ENCODE measurements around the gene KREMEN1.

The KREMEN1 gene

GRCh38 chr22:29136782-29137700 lies 64.2 kb downstream of the KREMEN1 start:
- no peak for DNase-seq

DNA sequence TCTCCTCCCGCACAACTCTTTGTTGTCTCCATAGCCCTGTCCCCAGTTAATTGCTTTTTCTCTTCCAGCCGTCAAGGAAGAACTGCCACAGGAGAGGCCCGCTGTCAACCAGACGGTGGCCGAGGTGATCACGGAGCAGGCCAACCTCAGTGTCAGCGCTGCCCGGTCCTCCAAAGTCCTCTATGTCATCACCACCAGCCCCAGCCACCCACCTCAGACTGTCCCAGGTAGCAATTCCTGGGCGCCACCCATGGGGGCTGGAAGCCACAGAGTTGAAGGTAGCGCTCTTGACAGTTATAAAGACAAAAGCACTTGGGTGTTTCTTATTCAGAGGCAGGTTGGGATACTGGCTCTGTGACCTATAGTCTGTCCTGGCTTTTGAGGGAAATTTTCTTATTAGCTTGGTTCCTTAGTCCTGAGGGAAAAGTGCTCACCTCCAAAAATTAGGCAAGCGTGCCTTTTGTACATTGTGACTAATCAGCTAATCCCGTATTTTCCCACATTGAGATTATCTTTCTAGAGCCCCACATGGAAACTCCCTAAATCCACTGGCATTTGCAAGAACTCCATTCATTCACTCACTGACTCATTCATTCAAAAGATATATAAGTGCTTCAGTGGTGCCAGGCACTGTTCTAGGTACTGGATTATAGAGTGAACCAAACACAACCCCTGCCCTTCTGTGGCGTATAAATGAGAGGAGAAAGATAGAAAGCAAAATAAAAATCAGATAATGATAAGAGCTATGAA lies 65.9 kb downstream of the KREMEN1 start:
- no peak for DNase-seq

DNA sequence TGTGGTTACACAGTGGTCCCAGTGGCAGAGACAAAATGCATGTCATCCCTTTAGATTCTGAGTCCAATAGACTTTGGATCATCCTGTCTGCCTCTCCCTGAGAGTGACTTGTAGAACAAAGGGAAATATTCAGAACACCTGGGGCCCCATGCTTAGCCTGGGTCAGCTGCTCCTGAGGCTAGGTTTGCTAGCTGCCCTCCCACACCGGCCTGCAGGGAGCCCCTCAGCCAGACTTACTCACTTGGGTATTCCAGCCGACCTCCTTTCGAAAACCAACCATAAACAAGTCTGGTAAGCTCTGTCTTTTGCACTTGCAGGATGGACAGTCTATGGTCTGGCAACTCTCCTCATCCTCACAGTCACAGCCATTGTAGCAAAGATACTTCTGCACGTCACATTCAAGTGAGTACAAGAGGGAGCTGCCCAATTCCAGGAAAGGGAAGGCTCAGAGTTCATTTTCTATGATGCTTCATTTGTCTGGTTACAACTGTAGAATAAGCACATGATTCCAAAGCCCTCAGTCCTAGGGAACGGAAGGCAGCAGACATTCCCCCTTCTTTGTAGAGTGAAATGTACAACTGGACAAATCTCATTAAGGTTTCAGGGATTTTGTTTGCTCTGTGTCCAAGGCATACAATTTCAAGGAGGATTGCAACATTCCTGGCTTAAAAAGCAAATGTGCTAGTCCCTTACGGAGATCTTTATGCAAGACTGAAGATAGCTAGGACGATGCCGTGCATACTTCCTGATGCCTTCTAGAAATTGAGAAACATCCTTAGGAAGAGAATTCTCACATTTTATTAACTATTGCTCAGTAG lies 67.3 kb downstream of the KREMEN1 start:
- DNase-seq, result no peak

DNA sequence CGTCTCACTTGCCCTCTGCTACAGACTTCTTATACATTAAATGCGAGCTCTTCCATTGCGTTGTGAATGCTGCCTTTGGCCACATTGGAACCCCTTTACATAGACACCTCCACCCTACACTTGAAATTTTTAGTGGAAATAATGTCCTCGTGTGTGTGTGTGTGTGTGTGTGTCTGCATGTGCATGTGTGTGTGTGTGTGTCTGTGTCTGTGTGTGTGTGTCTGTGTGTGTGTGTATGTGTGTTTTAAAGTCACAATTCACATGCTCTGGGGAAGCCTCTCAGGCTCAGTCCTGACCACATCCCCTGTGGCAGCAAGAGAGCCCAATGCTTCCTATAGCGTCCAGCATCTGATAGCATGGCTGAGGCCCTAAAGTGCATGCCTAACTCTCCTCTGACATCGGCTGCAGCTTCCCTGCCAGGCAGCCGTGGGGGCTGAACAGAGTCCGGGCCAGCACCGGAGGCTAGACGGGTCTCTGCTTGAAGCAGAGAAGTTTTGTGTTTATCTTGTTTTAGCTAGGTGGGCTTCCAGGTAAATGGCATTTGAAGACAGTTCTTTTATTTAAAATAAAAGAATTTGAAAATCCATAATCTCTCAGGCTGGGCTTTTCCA lies 68.3 kb downstream of the KREMEN1 start:
- no peak for DNase-seq

DNA sequence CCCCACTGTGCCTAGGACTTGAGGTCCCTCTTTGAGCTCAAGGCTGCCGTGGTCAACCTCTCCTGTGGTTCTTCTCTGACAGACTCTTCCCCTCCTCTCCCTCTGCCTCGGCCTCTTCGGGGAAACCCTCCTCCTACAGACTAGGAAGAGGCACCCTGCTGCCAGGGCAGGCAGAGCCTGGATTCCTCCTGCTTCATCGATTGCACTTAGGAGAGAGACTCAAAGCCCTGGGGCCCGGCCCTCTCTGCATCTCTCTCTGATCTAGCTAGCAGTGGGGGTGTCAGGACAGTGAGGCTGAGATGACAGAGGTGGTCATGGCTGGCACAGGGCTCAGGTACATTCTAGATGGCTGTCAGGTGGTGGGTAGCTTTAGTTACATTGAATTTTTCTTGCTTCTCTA lies 69.3 kb downstream of the KREMEN1 start:
- no peak for DNase-seq

DNA sequence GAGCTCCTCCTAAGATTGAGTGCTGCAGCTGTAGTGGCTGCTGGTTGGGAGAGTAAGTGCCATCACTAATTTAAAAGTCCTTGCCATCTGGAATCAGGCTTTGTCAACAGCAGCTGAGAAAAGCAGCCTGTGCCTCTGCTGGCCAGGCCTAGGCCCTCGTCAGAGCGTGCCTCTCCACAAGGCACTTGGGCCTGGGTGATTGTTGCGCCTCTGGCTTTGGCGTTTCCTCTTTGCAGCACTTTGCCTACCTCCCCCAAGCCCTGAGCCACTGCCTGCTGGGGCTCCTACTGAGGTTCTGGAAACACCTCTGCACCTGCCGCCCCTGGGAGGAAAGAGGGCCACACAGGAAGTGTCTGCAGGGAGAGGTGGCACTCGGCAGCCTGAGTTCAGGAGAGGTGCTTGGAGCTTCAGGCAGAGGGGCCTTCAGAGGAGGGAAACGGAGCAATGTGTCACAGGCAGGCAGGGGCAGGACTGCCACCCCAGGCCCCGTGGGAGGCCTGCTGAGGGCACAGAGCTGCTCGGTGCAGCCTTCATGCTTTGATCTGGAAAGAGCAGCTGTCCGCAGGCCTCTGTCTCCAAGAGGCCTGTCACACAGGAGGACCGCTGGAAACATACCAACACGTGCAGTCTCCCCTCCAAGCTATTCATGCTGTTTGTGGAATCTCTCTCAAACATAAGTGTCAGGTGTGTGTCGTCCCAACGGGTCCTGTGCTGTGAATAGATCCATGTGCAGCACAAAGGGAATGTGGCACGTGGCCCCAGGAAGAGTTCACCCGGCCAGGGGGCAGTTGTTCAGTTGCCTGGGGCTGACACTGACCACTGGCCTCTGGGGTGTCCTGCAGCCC lies 71.3 kb downstream of the KREMEN1 start:
- no peak for DNase-seq

- no peak for DNase-seq
These were observed 71.9 kb downstream of the KREMEN1 start for GRCh38 chr22:29144786-29145160.

DNA sequence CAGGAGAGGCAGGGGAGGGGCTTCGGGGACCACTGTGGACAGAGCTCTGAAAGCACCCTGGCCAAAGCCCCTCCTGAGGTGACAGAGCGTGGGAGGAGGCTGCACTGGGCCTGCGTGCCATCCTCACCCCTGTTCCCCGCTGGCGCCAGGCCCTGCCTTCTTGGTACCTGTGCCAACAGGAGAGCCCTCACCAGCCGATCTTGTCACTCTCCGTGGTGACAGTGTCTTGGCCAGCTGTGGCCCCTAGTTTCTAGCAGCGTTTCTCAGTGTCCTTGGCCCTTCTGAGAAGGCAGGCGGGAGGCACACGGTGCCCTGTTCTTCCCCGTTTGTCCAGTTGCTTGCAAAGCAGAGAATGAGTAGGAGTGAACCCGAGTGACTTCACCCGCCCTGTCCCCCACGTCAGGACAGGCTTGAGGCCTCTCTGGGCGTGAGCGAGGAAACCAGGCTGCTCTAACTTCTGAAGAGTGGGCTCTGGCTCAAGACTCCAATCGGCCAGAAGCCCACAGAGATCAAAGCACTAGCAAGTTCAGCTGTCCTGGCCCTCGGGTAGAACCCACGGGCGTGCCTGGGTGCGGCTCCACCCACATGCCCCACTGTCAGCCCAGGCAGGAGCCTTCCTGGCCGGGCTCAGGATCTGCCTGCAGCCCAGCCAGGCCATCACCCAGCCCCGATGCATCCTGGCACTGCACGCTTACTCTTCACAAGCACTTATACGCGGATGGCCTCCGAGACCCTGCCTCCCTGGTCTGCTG lies 72.7 kb downstream of the KREMEN1 start:
- no peak for DNase-seq

- no peak for DNase-seq
These were observed 73.3 kb downstream of the KREMEN1 start for GRCh38 chr22:29146091-29146560.

GRCh38 chr22:29146771-29147170 lies 73.9 kb downstream of the KREMEN1 start:
- no peak for DNase-seq

DNA sequence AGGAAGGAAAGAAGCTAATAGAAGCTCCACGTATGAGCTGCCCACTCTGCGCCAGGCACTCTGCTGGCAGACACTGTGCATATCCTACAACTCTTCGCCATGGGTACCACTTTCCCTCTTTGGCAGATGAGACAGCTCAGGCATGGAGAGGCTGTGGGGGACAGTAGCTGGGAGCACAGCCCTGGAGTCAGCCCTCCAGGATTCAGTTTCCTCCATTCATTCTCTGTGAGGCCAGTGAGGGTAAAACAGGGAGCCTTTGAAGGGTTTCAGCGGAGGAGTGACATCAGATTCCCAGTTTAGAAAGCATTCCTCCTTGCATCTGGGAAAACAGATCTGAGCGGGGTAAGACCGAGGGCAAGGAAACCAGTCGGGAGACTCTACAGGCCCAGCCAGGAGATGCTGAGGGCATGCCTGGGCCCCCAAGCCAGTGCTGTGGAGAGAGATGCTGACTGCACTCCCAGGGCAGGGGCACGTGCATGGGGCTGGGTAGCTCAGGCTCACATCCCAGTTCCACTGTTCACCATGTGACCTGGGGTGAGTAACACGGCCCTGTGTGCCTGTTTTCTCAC lies 74.6 kb downstream of the KREMEN1 start:
- no peak for DNase-seq

- no peak for DNase-seq
These were observed 75.2 kb downstream of the KREMEN1 start for GRCh38 chr22:29148036-29148435.

DNA sequence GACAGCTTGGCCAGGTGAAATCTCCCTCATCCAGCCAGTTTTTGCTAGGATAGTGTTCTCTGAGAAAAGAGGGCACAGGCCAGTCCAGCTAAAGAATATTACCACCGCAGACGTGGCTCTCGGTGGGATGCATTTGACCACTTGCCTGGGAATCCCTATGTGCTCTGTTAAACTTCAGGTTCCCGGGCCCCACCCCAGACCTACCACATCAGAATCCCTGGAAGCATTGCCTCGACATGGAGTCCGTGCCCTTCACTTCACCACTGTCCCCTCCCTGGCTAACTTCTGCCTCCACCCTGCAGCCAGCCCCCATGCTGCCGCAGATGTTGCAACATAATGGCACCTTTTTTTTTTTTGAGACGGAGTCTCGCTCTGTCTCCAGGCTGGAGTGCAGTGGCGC lies 76.0 kb downstream of the KREMEN1 start:
- no peak for DNase-seq

DNA sequence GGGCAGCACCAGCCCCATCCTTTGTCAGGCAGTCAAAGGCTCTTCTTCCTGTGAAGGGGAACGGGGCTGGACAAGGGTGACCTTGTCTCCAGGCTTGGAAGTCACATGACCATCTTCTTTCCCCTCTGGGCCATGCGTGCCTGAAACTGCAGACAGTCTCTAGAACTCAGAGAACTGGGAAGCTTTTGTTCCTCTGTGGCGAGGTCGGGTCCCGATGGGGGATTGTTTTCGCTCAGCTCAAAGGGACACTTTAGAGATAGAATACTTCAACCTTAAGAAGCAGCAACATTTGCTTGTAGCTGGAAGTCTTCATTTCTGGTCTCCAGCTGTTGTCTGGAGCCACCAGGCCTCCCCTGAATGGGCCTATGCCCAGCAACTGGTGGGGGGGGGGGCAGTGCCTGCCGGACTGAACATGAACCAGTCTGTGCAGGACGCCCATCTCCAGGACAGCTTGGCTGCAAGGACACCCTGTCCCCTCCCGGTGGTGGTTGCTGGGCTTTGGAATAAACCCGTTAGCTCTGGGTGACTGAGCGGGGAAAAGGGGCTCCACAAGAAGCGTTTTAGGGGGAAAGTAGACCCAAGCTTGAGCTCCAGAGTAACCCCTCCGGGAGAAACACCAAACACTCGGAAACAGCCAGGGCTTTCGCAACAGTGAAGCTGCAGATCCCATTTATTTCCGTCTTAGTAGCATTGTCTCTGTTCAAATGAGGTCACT lies 77.2 kb downstream of the KREMEN1 start:
- DNase-seq, result no peak

GRCh38 chr22:29150701-29151100 lies 77.9 kb downstream of the KREMEN1 start:
- DNase-seq, result no peak

GRCh38 chr22:29151316-29151715 lies 78.5 kb downstream of the KREMEN1 start:
- DNase-seq, result no peak

DNA sequence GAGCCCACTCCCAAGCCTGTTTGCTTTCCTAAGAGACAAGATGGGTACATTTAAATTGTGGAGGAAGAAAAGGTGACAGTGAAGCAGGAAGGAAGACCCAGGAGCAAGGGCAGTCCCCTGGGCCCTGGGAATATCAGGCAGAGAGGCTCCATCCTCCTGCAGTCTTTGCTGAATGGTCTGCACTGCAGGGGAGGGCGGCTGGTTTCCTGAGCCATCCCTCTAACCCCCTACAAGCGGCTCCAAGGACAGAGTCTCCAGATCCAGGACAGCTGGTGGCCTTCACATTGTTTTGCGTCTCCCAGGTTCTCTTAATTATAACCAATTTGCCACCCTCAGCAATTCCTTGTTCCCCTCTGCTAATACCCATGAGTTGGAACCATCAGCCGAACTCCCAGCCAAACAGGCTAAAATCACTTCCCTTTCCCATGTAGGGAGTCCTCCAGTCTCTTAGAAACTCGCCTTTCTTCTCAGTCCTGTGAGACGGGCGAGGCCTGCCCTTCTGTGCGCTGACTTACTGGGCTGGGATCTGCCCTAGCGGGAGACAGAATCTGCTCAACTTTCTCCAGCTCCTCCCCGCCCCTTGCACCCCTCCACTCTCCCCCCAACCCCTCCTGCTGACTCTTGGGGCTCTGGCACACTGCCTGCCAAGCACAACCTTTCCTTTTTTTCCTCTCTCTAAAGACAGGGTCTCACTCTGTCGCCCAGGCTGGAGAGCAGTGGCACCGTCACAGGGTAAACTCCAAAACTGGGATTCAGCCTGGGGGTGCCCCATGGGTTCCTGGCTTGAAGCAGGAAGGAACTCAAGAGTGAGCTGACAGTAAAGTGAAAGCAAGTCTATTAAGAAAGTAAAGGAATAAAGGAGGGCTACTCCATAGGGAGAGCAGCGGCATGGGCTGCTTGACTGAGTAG lies 79.5 kb downstream of the KREMEN1 start:
- no peak for DNase-seq

DNA sequence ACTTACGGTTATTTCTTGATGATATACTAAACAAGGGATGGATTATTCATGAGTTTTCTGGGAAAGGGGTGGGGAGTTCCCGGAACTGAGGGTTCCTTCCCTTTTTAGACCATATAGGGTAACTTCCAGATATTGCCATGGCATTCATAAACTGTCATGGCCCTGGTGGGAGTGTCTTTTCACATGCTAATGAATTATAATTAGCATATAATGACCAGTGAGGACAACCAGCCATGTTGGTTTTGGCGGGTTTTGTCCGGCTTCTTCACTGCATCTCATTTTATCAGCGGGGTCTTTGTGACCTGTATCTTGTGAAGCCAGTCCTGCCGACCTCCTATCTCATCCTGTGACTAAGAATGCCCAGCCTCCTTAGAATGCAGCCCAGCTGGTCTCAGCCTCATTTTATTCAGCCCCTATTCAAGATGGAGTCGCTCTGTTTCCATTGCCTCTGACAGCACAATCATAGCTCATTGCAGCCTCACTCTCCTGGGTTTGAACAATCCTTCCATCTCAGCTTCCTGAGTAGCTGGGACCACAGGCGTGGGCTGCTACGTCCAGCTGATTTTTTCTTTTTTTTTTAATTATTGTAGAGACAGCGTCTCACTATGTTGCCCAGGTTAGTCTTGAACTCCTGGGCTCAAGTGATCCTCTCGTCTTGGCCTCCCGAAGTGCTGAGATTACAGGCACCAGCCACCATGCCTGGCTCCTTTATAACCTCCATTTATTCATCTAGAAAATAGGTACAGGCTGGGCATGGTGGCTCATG lies 80.3 kb downstream of the KREMEN1 start:
- DNase-seq, result no peak
